Smooth muscle cell (in vitro differentiated cells): ENCODE results near the gene TRIM44. TPM values are rescaled to one million over a fixed set of nuclear protein-coding genes. Genes with fewer than 3 reads are reported as not detected.

Experiments
- DNase-seq: peaks from one replicate; lab custom pipeline; 2025; ENCODE audit not compliant: unreplicated experiment; lab: John Stamatoyannopoulos, UW
- H2AFZ ChIP-seq: fragments of 200-600 bp; sonication (generic); 2 replicates; pipeline ENCODE4 v1.6.0; 2016; ENCODE audit warnings: antibody characterized with exemption, low read depth, mild to moderate bottlenecking
- H3F3A ChIP-seq: fragments of 200-600 bp; sonication (generic); 2 replicates; pipeline ENCODE4 v1.6.0; 2017; ENCODE audit warnings: antibody characterized with exemption, low read depth
- H3K27ac ChIP-seq: fragments of 200-600 bp; sonication (generic); 2 replicates; pipeline ENCODE4 v1.5.1; 2016; ENCODE audit warnings: low read depth, mild to moderate bottlenecking
- H3K27me3 ChIP-seq: fragments of 200-600 bp; sonication (generic); 2 replicates; pipeline ENCODE4 v1.6.1; 2016; ENCODE audit warnings: low read depth, mild to moderate bottlenecking
- H3K36me3 ChIP-seq: fragments of 200-600 bp; sonication (generic); 2 replicates; pipeline ENCODE4 v1.5.1; 2016; ENCODE audit warnings: low read depth
- H3K4me1 ChIP-seq: fragments of 200-600 bp; sonication (generic); 2 replicates; pipeline ENCODE4 v1.5.1; 2016; ENCODE audit warnings: low read depth
- H3K4me2 ChIP-seq: fragments of 200-600 bp; sonication (generic); 2 replicates; pipeline ENCODE4 v1.6.0; 2016; ENCODE audit warnings: mild to moderate bottlenecking
- H3K4me3 ChIP-seq: fragments of 200-600 bp; sonication (generic); 2 replicates; pipeline ENCODE4 v1.5.1; 2016; ENCODE audit warnings: mild to moderate bottlenecking
- H3K79me2 ChIP-seq: fragments of 200-600 bp; sonication (generic); 2 replicates; pipeline ENCODE4 v1.6.0; 2016; ENCODE audit warnings: low read depth, mild to moderate bottlenecking
- H3K9ac ChIP-seq: fragments of 200-600 bp; sonication (generic); 2 replicates; pipeline ENCODE4 v1.6.0; 2016; ENCODE audit warnings: low read depth
- H3K9me3 ChIP-seq: fragments of 200-600 bp; sonication (generic); replicated peaks from 2 replicates; pipeline ENCODE4 v1.5.1; 2016; ENCODE audit warnings: low read depth
- H4K20me1 ChIP-seq: fragments of 200-600 bp; sonication (generic); 2 replicates; pipeline ENCODE4 v1.6.0; 2016; ENCODE audit warnings: low read depth
- WGBS: methylation state at CpG from one replicate; pipeline ENCODE4 v1.1.7; 2016; ENCODE audit warnings: low lambda C conversion rate; 5-methylcytosine and 5-hydroxymethylcytosine counted together
- polyA plus RNA-seq: library from polyadenylated mRNA; unstranded; fragments of >200 nt; fragmentation: Nextera tagmentation; extraction: Ambion mirVana; gene quantifications from 2 replicates; pipeline ENCODE4 v1.2.1, GENCODE V29; 2016
- total RNA-seq: library from RNA; depleted of rRNA; stranded (reverse); fragments of >200 nt; gene quantifications from 2 replicates; pipeline ENCODE4 v1.2.3, GENCODE V29; 2014
- TF ChIP-seq, protein P1 (sequence below): fragments of 200-600 bp; sonication (generic); IDR thresholded peaks from 2 replicates; pipeline ENCODE4 v1.5.1; 2017; ENCODE audit warnings: borderline replicate concordance, mild to moderate bottlenecking, antibody characterized with exemption; ENCODE audit not compliant: insufficient read depth, poor library complexity, severe bottlenecking

The TRIM44 gene
- total and polyA plus RNA-seq, 2 experiments from 2014 or later, result 20.9 to 32.9 TPM

DNA sequence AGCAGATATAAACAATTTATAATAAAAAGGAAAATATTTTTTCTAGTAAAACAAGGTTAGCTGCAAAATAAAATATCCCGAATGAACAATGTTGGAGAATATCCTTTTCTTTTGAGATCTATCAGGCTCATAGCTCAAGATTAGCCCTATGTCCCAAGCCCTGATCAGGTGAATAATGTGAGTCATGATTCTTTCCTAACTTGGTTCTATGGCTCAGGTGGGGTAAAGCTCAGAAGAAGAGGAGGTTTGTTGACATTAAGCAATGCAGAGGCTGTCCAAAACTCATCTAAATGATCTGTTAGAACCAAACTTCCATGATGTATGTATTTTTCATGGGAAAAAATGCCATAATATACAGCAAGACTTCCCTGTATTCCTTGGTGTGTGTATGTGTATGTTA lies 86.1 kb downstream of the TRIM44 start:
- H3K4me3 ChIP-seq, result no peak overlapping the region
- TF ChIP-seq, protein P1, sequence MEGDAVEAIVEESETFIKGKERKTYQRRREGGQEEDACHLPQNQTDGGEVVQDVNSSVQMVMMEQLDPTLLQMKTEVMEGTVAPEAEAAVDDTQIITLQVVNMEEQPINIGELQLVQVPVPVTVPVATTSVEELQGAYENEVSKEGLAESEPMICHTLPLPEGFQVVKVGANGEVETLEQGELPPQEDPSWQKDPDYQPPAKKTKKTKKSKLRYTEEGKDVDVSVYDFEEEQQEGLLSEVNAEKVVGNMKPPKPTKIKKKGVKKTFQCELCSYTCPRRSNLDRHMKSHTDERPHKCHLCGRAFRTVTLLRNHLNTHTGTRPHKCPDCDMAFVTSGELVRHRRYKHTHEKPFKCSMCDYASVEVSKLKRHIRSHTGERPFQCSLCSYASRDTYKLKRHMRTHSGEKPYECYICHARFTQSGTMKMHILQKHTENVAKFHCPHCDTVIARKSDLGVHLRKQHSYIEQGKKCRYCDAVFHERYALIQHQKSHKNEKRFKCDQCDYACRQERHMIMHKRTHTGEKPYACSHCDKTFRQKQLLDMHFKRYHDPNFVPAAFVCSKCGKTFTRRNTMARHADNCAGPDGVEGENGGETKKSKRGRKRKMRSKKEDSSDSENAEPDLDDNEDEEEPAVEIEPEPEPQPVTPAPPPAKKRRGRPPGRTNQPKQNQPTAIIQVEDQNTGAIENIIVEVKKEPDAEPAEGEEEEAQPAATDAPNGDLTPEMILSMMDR, result no peak
- H3K36me3 ChIP-seq, result no peaks in the 10 kb centered on the region

DNA sequence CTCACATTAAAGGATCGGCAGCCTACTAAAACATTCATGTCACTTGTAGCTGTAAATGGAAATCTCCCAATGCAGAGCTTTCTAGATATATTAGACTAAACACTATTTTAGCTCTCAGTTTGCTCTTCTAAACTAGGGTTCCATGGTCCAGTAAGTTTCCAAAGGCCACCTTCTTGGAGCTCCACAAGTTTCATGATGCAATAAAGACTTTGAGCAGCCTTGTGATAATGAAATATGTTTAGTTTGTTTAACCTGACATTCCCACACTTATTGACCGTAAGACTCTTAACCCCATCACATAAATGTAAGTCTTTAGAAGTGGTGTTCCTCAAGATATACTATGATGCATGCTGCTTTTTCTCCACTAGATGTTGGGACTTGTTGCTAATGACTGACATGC lies 87.7 kb downstream of the TRIM44 start:
- no peak overlapping the region for H3K4me2 ChIP-seq
- H3K9ac ChIP-seq, result no peak overlapping the region
- no peaks in the 10 kb centered on the region for H3K4me1 ChIP-seq
- H3K27me3 ChIP-seq, result no peaks in the 10 kb centered on the region
- no peaks in the 10 kb centered on the region for H3K36me3 ChIP-seq
- DNase-seq, result no peak
- no peak overlapping the region for H3K4me3 ChIP-seq
- no peaks in the 10 kb centered on the region for H3F3A ChIP-seq
- TF ChIP-seq, protein P1, result no peak
- H3K9me3 ChIP-seq, result no peaks in the 10 kb centered on the region
- H4K20me1 ChIP-seq, result peaks cover 60% of the 10 kb centered on the region
- H2AFZ ChIP-seq, result no peak overlapping the region
- peaks cover 10% of the 10 kb centered on the region for H3K79me2 ChIP-seq
- 97% methylated on average over 2 of the region's 2 CpGs for WGBS
- no peak overlapping the region for H3K27ac ChIP-seq

More for the DNA sequence above, 86.1 kb downstream of the TRIM44 start:
- no peak overlapping the region for H3K4me2 ChIP-seq
- H2AFZ ChIP-seq, result no peak overlapping the region
- no peaks in the 10 kb centered on the region for H3F3A ChIP-seq
- no peaks in the 10 kb centered on the region for H3K4me1 ChIP-seq
- H3K79me2 ChIP-seq, result peaks cover 5% of the 10 kb centered on the region
- H4K20me1 ChIP-seq, result peaks cover 69% of the 10 kb centered on the region
- H3K27ac ChIP-seq, result no peak overlapping the region
- whole genome bisulfite sequencing, result 100% methylated on average over 1 of the region's 1 CpG
- DNase-seq, result no peak
- H3K9me3 ChIP-seq, result no peaks in the 10 kb centered on the region
- no peak overlapping the region for H3K9ac ChIP-seq
- H3K27me3 ChIP-seq, result no peaks in the 10 kb centered on the region

DNA sequence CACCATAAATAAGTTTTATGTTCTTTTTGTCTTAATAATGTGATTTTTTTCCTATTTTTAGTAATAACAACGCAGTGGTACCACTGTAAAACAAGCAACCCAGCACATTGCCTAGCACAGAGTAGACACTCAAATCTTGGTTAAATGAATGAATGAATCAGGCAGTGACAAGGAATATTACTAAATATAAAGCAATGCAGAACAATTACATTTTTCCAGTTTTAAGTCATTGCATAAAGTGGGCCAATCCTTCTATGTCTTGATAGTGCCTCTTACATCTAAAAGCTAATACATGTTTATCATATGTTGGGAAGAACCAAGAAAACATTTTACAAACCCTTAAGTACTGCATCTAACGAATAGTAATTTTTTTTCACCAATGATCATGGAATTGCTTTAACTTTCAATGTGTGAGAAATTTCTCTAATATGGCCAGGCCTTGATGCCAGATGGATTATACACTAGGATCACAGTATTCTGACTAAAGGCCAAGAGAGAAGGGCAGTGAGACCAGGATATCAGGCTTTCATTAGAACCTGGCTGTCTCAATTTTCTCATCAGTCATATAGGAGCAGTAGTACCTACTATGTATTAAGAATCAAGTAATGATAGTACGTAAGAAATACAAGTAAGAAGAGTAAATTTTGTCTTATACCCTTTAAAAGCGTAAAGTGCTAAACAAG lies 88.5 kb downstream of the TRIM44 start:
- H3K4me2 ChIP-seq, result no peak overlapping the region
- no peak overlapping the region for H2AFZ ChIP-seq
- H3K27ac ChIP-seq, result no peak overlapping the region
- H3K9me3 ChIP-seq, result no peaks in the 10 kb centered on the region
- H3K4me1 ChIP-seq, result no peaks in the 10 kb centered on the region
- no peaks in the 10 kb centered on the region for H3K36me3 ChIP-seq
- TF ChIP-seq, protein P1, result no peak
- H3K9ac ChIP-seq, result no peak overlapping the region
- peaks cover 5% of the 10 kb centered on the region for H3K79me2 ChIP-seq
- no peaks in the 10 kb centered on the region for H3K27me3 ChIP-seq
- peaks cover 53% of the 10 kb centered on the region for H4K20me1 ChIP-seq
- 96% methylated on average over 4 of the region's 4 CpGs for WGBS
- no peak overlapping the region for H3K4me3 ChIP-seq
- DNase-seq, result no peak
- no peaks in the 10 kb centered on the region for H3F3A ChIP-seq

DNA sequence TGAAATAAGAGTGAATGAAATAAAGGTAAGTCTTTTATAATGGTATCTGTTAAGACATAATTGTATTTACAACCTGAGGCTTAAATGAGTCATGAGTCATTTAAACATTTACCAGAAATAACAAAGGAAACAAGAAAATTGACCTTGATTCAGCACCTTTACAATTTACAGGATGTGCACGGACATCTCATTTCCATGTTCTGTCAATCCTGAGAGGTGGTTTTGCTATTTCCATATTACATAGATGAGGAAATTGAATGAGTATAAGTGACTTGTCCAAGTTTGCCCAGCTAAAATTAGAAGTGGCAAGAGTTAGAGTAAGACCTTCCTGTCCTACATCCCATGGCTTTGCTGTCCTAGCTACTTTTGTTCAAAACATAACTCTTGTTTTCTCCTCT lies 89.1 kb downstream of the TRIM44 start:
- 83% methylated on average over 1 of the region's 1 CpG for WGBS
- H3K9me3 ChIP-seq, result no peaks in the 10 kb centered on the region
- no peak for DNase-seq
- peaks cover 48% of the 10 kb centered on the region for H4K20me1 ChIP-seq
- no peaks in the 10 kb centered on the region for H3F3A ChIP-seq
- no peak overlapping the region for H2AFZ ChIP-seq
- no peak overlapping the region for H3K4me2 ChIP-seq
- H3K4me3 ChIP-seq, result no peak overlapping the region
- H3K4me1 ChIP-seq, result no peaks in the 10 kb centered on the region
- H3K27ac ChIP-seq, result no peak overlapping the region
- no peak overlapping the region for H3K9ac ChIP-seq
- TF ChIP-seq, protein P1, result no peak
- no peaks in the 10 kb centered on the region for H3K36me3 ChIP-seq
- H3K27me3 ChIP-seq, result no peaks in the 10 kb centered on the region
- peaks cover 5% of the 10 kb centered on the region for H3K79me2 ChIP-seq
